GM19463 (cell line): ENCODE measurements around the gene SRSF10.
"Not testable (repeated sequence)": the region's sequence is repeated elsewhere in the genome, so short reads cannot be mapped to it uniquely, and the experiment has no call there.

Experiments
- ATAC-seq: cut with Tn5 transposase; IDR thresholded peaks from one replicate; pipeline ENCODE4 v1.9.1; 2021; ENCODE audit warnings: mild to moderate bottlenecking, moderate library complexity; ENCODE audit not compliant: unreplicated experiment

SRSF10 gene

DNA sequence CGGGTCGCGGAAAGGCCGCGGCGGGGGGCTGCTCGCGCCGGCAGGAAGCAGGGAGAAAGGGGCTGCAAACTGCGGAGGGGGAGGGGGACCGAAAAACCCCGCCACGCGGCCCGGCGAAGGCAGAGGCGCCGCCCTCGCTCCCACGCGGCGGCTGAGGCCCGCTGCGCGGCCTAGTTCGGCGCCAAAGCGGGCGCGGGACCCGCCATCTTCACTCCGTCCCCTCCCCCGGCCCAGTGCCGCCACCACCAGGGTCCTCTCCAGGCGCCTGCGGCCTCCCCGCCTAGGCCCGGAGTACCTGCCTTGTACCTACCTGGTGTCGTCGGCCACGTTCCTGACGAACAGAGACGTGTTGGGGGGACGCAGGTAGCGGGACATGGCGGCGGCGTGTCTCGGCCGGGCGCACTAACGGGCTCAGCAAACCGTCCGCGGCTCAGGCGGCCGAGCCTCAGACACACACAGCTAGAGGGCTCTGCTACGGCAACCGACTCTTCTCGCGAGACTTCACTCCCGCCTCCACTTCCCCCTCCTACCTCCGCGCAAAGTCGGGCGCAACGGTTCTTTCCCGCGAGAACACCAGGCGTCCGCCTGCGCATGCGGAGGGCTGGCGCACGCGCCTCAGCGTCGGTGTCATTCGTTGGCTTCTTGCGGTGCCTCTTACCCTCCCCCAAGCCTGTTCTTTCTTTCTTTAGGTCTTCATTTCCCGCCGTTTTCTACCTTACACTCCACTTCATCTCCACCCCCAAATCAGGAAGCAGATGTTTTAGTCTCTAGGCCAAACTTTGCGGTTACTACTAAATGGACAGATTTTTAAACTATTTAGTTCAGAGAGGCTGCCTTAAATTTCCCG is at the start of gene SRSF10:
SRSF10 (minus strand) TSS at position 447 of the 847 bp plus-strand sequence; CDS start at position 375, 72 bp downstream.
- ATAC-seq, result peak; percentile 74

DNA sequence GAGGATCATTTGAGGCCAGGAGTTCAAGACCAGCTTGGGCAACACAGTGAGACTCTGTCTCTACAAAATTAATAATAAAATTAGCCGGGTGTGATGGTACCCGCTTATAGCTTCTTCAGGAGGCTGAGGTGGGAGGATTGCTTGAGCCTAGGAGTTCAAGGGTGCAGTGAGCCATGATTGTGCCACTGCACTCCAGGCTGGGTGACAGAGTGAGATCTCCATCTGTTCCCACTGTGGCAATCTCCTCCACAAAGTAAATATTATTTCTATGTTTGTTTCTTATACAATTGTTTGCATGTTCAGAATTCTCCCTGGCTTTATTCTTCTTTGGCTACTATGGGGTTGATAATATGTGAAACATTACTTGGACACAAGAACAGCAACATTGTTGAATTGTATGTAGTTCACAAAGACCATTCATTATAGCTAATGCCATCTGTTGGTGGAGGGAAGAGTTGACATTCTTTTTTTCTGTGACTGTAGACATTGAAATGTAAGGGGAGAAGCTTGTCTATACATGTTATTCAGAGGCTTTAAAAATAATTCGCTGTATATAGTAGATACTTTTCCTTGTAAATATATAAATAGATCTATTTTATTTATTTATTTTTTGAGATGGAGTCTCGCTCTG is 47.8 kb upstream of the SRSF10 start:
- no peak for ATAC-seq

DNA sequence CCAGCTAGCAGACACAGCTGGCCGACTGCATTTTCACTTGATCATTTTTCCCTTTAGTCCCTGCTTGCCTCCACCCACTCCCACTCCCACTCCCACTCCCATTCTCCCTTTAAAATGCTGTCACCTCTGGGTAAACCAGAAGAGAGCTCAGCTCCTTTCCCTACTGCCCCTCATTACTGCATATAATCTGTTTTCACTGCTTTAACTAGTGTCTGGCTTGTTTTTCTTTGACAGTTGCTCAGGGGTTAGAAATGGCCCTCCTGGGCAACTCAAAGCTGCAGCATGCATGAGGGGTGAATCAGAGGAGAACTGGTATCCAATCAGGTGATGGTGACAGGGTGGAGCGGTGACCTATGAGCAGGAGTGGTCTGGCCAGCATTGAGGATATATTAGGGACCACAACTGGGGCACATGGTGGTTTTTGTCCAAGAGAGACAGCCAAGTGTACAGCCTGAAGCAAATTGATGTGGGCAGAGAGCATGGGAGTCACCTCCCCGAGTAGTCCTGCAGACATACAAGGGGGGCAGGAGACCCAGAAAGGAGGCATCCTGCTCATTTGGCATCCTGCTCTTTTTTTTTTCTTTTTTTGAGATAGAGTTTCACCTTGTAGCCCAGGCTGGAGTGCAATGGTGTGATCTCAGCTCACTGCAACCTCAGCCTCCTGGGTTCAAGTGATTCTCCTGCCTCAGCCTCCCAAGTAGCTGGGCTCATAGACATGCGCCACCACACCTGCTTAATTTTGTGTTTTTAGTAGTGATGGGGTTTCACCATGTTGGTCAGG is 42.6 kb upstream of the SRSF10 start:
- ATAC-seq, result no peak

GRCh38 chr1:24021403-24022266 is 41.5 kb upstream of the SRSF10 start:
- no peak for ATAC-seq

GRCh38 chr1:24020470-24020869 is 40.3 kb upstream of the SRSF10 start:
- ATAC-seq, result no peak

DNA sequence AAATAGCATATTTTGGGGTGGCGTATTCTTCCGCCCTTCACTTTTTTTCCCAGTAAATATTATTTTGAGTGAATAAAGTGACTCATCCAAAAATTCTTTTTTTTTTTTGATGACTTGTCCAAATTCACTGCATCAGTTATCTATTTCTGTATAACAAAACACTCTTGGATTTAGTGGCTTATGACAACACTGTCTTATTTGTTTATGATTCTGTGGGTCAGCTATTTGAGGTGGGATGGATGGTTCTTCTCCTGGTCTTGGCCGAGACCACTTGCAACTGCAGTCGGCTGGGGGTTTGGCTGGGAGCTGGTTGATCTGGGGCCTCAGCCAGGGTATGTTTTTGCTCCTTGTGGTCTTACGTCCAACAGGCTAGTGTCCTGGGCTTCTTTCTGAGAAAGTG is 39.9 kb upstream of the SRSF10 start:
- no peak for ATAC-seq

- no peak for ATAC-seq
Observed at GRCh38 chr1:24018611-24019580, 38.8 kb upstream of the SRSF10 start.

GRCh38 chr1:24015221-24016210 is 35.4 kb upstream of the SRSF10 start:
- ATAC-seq, result no peak

DNA sequence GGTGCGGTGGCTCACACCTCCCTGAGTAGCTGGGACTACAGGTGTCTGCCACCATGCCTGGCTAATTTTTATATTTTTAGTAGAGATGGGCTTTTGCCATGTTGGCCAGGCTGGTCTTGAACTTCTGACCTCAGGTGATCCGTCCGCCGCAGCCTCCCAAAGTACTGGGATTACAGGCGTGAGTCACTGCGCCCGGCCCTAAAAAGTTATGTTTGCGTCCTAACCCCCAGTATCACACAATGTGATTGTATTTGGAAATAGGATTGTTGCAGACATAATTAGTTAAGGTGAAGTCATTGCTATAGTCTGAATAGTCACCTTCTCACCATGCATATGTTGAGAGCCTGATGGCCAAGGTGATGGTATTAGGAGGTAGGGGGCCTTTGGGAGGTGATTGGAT is 32.8 kb upstream of the SRSF10 start:
- ATAC-seq, result not testable (repeated sequence)

GRCh38 chr1:24010650-24011049 is 30.5 kb upstream of the SRSF10 start:
- ATAC-seq, result no peak

DNA sequence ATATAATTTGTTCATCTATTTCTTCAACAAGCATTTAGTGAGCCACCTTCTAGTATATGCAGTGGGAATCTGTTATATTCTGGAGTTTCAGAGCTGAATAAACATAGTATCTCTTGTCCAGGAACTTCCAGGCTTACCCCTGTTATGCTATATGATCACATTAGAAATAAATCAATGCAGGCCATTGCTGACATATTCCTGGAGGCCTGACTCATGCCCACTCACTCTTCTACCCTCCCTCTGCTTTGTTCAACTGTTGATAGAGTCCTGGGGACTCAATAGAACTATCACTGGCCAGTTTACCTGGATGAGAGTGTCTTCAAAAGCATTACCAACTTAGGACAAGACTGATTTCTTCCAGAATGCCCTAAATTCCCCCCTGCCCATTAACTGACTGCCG is 29.3 kb upstream of the SRSF10 start:
- ATAC-seq, result no peak

GRCh38 chr1:24008574-24009184 is 28.6 kb upstream of the SRSF10 start:
- not testable (repeated sequence) for ATAC-seq

DNA sequence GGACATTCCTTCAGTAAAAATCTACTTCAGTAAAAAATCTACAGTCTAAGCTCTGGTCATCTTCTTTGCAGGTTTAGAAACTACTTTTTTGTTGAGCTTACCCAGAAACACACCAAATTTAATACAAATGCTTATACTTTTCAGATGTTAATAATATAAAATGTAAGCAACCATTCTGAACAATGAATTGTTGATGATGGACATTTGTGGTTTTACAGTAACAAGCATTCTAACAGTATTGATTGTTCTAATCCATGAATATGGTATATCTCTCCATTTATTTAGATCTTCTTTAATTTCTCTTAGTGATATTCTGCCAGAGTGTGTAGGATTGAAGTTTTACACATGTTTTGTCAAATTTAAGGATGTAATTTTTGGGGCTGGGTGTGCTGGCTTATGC is 27.0 kb upstream of the SRSF10 start:
- no peak for ATAC-seq

DNA sequence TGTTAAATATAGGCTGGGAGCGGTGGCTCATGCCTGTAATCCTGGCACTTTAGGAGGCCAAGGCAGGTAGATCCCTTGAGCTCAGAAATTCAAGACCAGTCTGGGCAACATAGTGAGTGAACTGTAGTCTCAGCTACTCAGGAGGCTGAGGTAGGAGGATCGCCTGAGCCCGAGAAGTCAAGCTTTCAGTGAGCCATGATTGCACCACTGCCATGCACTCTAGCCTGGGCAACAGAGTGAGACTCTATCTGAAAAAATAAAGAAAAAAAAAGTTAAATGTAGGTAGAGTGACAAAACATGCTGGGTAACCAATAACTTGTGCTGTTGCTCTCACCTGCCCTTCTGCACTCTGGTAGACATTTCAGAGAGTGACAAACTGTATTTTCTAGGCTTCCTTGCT is 25.0 kb upstream of the SRSF10 start:
- ATAC-seq, result no peak

DNA sequence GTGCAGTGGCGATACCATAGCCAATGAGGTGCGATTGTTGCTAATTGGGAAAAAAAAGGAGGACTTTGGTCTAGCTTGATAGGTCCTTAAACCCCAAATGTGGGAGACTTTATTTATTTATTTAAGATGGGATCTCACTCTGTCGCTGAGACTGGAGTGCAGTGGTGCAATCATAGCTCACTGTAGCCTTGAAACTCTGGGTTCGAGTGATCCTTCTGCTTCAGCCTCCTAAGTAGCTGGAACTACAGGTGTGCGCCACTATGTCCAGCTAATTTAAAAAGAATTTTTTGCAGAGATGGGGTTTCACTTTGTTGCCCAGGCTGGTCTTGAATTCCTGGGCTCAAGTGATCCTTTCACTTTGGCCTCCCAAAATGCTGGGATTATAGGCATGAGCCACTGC is 24.0 kb upstream of the SRSF10 start:
- ATAC-seq, result no peak

GRCh38 chr1:24003331-24003972 is 23.3 kb upstream of the SRSF10 start:
- no peak for ATAC-seq

- no peak for ATAC-seq
Observed at GRCh38 chr1:24002695-24003094, 22.6 kb upstream of the SRSF10 start.
